Left colon (tissue), 2 donors: ENCODE measurements around the gene MAP4K4. TPM values are rescaled to one million over a fixed set of nuclear protein-coding genes. Genes with fewer than 3 reads are reported as not detected.
"Not testable (repeated sequence)": the region's sequence is repeated elsewhere in the genome, so short reads cannot be mapped to it uniquely, and the experiment has no call there.

Experiments used
- ATAC-seq: fragments of 200-7000 bp; cut with Tn5 transposase; one replicate; pipeline ENCODE4 v1.9.1; 2020; ENCODE audit warnings: mild to moderate bottlenecking, moderate library complexity
- DNase-seq, 2 donors: peaks; one replicate each; pipeline ENCODE4 v3.0.0-alpha.2; 2020
- intact Hi-C, 2 donors: fragments of 100-400 bp; cut with DNase I in 1 of 2; cut with micrococcal nuclease in 1 of 2; formaldehyde crosslinking; loops; one replicate each; pipeline versions ENCODE4 v1.11.2 to v1.14.0; 2022; cut with DNase I, micrococcal nuclease
- total RNA-seq, 2 donors: library from RNA; stranded (reverse); fragmentation: NEBNext Ultra II Directional; extraction: Animal tissue kit (Norgen Biotek cat#: 25700); gene quantifications; one replicate each; pipeline ENCODE4 v1.2.1, GENCODE V29; 2021
- donor health status: DM: no; HTN: no; CAD: no.
- donor health status: DM: yes; HTN: yes; CAD: no.

The MAP4K4 gene
- total RNA-seq, 2 donors from 2014 or later = 24.9 to 37.5 TPM

DNA sequence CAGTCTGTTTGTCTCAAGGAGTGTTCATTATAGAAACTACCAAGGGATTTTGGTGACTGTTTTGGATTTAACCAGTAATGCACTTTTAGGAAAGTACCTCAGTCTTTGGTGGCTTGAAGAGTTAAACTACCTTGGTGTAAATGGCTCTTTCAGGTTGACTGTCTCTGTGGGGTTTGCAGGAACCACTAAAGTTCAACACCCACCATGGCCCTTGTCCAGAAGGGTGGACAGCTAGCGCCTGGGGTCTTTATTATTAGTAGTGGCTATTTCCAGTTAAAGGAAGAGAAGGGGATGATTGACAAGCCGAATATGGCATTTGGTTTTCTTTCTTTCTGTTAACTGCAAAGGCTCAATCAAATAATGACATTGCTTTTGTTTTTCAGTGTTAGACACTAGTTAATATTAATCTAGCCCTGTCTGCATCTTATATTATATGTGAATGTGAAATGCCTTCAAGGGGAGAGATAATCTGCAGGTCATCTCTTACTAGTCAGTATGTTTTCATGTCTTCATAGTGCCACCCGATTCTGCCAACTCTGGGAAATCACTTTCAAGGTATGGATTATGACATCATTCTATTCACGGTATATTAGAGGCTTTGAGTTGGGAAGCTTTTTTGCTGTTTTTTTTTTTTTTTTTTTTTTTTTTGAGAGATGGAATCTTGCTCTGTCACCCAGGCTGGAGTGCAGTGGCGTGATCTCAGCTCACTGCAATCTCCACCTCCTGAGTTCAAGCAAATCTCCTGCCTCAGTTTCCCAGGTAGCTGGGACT, 56.4 kb downstream of the MAP4K4 start:
- DNase-seq (no peak), ATAC-seq (no peak)
- intact Hi-C loops = no loop called here

DNA sequence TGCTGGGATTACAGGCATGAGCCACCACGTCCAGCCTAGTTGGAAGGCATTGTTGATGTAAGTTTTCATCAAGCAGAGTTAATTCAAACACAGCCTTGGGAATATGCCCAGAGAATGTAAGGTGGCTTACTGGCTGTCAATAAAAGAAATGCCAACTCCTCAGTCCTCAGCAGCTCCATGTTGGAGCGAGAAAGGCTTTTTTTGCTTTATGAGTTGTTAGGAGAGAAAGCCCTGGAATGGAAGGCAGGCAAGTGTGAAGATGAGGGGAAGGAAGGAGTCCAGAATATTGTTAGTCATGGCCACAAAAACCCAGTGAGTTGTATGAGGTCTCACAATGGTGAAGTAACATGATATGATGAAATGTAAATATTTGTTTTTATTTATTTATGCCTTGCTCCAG, 57.1 kb downstream of the MAP4K4 start:
- intact Hi-C loops = no loop called here
- no peak for ATAC-seq
- no peak for DNase-seq

GRCh38 chr2:101756266-101756665, 58.8 kb downstream of the MAP4K4 start:
- ATAC-seq (no peak), DNase-seq (no peak)
- intact Hi-C loops = no loop called here

- no peak for ATAC-seq
These were observed 60.5 kb downstream of the MAP4K4 start for GRCh38 chr2:101758001-101758400.

DNA sequence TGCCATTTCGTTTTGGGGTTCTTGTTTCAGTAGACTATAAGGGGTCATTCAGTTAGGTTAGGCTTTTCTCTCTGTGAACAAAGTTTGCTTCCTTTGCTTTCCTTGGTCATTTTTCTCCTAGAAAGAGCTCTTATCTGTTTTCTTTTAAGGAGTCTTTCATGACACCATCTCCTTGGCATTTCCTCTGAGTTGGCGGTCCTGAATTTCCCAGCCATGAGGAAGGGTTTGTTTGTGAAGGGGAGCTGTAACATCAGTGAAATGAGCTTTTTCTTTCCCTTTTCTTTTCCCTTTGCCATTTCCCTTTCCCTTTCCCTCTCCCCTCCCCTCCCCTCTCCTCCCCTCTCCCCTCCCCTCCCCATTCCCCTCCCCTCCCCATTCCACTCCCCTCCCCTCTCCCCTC, 61.7 kb downstream of the MAP4K4 start:
- no peak for ATAC-seq

More at GRCh38 chr2:101758001-101758400, 60.5 kb downstream of the MAP4K4 start:
- intact Hi-C loops = no loop called here
- DNase-seq = no peak

GRCh38 chr2:101762451-101763171, 65.1 kb downstream of the MAP4K4 start:
- no peak for ATAC-seq
- DNase-seq = no peak
- intact Hi-C loops = no loop called here

More for the DNA sequence above, 61.7 kb downstream of the MAP4K4 start:
- no peak for DNase-seq
- intact Hi-C loops = no loop called here

GRCh38 chr2:101763496-101764333, 66.2 kb downstream of the MAP4K4 start:
- no peak for DNase-seq
- ATAC-seq = peak; percentile 38
- intact Hi-C loops = no loop called here

DNA sequence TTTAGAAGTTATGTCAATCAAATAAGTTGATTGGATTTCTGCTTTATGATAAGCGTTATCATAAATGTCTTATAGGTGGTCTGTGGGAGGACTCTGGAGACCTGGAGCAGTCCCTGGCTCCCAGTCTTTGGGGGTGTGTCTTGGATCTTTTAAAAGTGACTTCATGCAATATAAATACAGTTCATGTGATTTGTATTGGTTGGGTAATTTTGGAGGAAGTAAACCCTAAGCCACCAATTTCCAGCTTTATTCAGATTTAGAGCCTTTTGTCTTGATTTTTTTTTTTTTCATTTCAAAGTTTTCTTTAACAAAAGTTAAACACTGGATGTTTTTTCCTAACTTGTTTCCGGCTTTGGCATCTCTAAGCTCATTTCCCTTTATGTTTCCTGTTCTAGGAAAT, 68.8 kb downstream of the MAP4K4 start:
- DNase-seq (no peak), ATAC-seq (no peak)
- intact Hi-C loops = no loop called here

- intact Hi-C loops = no loop called here
- DNase-seq (no peak), ATAC-seq (peak; percentile 15)
These were observed 69.6 kb downstream of the MAP4K4 start for GRCh38 chr2:101766871-101767739.

DNA sequence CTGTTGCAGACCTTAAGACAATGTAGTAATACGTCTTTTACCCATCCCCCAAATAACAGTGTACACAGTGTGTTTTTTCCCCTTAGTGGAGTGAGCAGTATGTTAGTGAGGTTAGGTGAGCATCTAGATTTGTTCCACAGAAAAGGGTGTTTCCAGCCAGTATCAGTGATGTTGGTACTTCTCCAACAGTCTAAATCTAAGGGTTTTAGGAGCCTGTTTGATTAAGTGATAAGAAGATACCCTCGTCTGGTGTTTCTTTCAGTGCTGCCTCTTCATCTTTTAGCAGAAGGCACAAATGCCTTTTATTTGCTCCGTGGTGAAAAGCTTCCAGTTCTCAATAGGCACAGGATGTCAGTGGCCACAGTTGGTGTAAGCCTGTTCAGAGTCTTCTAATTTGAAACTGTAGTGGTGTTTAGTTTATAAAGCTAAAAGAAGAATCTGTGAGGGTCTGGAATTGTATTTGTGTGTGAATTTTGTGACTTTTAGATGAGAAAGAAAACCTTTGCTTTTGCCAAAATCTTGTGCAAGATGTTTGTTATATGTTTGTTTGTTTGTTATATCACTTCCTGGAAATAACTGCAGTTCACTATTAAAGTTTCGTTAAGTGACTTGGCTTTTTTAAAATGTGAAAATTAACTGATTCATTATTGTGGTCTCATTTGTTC, 71.2 kb downstream of the MAP4K4 start:
- intact Hi-C loops = no loop called here
- DNase-seq (no peak), ATAC-seq (no peak)

DNA sequence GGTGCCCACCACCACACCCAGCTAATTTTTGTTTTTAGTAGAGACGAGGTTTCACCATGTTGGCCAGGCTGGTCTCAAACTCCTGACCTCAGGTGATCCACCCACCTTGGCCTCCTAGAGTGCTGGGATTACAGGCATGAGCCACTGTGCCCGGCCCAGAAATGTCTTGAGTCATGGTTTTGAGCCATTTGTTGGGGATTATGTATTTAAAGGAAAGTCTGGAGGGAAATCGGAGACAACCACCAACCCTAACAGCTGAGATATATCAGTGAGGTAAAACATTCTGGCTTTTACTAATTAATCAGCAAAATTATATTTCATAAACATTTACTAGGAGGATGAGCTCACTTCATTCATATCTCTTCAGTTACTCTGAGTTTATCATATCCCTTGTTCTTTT, 72.2 kb downstream of the MAP4K4 start:
- intact Hi-C loops, ATAC-seq, DNase-seq: not testable (repeated sequence)

DNA sequence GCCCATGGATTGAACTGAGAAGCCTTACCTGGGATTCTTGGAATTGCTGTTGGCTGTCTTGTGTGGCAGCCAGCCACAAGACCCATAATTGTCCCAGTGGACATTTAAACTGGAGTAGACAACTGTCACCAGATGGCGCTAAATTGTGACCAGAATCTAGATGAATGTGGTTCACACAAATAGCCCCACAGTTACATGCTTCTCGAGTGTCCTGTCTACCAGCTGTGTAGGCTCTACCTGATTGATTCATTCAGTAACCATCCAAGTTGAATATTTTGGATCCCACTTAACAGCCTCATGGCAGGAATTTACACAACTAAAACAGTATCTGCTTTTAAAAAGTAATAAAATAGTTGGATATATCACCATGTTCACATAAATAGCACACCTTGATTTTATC, 73.2 kb downstream of the MAP4K4 start:
- DNase-seq (peak in 1 of 2 donors; percentile 39), ATAC-seq (peak; percentile 79)
- intact Hi-C loops = no loop called here

DNA sequence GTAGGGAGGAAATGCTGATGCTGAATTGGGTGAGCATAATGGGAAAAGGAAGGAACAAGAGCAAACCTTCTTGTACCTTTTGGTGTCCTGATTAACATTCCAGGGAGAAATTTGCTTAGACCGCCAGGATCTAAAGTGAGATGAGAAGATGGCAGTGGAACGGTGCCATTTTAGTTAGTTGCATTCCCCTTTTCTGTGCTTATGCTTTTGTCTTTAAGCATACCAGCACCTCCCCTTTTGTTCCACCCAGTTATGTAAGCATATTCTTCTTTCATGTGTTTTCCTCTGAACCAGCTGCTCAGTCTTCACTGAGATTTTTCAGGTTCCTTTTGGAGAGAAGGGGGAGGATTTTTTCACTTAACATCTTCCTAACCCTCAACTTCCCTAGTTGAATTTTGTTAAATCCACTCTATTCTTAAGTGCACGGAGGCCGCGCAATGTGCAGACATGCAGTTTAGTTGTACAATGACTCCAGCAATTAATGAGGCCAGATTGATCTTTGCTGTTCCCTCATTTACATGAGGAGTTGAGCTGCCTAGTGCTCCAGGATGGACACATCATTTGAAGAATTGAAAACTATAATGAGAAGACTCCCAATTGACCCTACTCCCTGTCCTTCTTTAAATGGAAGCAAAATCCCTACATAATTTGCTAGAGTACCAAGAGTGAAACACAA, 73.9 kb downstream of the MAP4K4 start:
- intact Hi-C loops = no loop called here
- DNase-seq = no peak
- no peak for ATAC-seq

DNA sequence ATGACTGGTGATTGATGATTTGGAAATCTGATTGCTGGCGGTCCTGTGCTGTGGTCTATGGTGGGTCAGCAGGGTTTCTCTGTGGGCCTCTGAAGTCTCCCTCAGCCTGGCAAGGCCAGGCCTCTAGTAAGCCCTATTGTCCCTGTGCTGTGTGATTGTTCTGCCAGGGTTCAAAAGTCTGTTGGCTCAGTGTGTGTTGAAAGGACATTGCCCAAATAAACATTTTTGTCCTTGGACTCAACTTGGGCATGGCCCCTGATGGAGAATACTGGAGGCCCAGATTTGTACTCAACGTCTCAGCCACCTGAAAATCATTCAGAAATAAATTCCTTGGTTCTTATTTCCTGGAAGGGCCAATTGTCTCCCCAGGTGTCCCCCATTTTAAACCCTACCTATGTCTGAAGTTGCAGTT, 74.4 kb downstream of the MAP4K4 start:
- no peak for ATAC-seq
- intact Hi-C loops = no loop called here
- DNase-seq = no peak

DNA sequence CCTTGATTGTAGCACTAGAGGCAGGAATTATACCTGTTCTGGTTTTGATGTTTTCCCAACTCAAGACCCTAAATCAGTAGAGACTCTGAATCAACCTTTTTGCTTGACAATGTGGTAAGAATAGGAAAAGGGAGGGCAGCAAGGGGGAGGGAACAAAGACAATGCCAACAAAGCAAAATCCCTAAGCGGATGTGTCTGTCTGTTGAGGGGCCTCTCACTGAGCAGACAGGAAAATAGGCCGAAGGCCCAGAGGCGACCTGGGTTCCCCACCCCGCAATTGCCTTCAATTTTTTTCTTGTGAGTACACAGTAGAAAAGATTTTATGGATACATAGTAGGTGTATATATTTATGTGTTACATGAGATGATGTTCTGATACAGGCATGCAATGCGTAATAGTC, 75.6 kb downstream of the MAP4K4 start:
- intact Hi-C loops = no loop called here
- no peak for ATAC-seq
- DNase-seq = no peak

- DNase-seq, intact Hi-C loops, ATAC-seq: not testable (repeated sequence)
These were observed 76.5 kb downstream of the MAP4K4 start for GRCh38 chr2:101773961-101774360.

DNA sequence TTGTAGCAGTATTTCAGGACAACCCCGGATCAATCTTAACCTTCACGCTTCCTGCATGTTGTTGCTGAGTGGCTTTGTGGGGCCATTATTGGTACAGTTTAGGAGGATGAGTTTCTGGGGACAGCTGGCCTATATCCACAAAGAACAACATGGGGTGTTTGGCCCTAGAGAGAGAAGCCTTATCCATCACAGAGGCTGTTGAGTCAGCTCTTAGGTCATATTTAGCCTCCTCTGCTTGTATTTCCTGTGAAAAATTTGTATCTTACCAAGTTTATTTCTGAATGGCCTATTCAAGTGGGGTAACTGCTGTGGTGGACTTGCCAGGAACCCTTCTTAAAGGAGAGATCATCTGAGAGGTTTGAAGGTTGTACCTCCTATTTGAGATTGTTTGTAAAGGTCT, 77.6 kb downstream of the MAP4K4 start:
- no peak for ATAC-seq
- intact Hi-C loops = no loop called here
- DNase-seq = no peak

GRCh38 chr2:101775636-101776035, 78.1 kb downstream of the MAP4K4 start:
- no peak for DNase-seq
- ATAC-seq = no peak
- intact Hi-C loops = no loop called here
